ENCODE measurements around the gene STARD5.

Gene STARD5

DNA sequence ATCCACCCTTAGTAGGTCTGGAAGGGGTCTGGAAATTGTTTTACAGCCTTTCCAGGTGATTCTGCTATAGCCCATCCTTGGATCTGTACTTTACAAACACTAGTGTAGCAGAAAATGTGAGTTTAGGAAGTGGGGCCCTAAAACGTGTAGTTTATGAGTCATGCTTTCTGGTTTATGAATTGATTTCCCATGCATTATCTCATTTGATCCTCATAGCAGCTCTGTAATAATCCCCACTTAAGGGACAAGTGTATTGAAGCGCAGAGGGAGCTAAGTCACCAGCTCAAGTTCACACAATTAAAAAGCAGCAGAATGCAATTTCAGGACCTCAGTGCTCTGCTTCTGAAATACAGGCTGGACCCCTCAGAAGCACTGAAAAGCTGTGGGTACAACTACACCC, 22.7 kb upstream of the STARD5 start:
- Histone ChIP-seq H2AFZ (ENCODE audit: low read depth, low read length) (no peak overlapping the region), H4K91ac (ENCODE audit: low read length) (no peak overlapping the region), H3K4me3 (ENCODE audit: insufficient read depth in 1 of 2, low read depth in 1 of 2, low read length in 2 of 2) (no peak overlapping the region), H3K27me3 (ENCODE audit: control insufficient read depth in 1 of 2, insufficient read depth in 1 of 2, low read length in 2 of 2) (peaks cover 20 to 64% of the 10 kb centered on the region in 2 experiments), H2BK120ac (ENCODE audit: low read depth, low read length) (no peak overlapping the region), H2AK5ac (ENCODE audit: low read length, severe bottlenecking) (no peak overlapping the region), H3K27ac (ENCODE audit: low read length, poor library complexity, severe bottlenecking) (no peak overlapping the region), H2BK5ac (ENCODE audit: low read depth, low read length, poor library complexity, severe bottlenecking) (no peak overlapping the region), H3K18ac (ENCODE audit: low read depth in 1 of 2, low read length in 2 of 2) (no peak overlapping the region), H3K23ac (ENCODE audit: low read length in 2 of 2) (no peak overlapping the region), H3K4me2 (ENCODE audit: low read length, poor library complexity, severe bottlenecking) (no peak overlapping the region), H3K9me3 (ENCODE audit: control insufficient read depth, low read length) (no peaks in the 10 kb centered on the region), H3K9ac (ENCODE audit: low read length) (no peak overlapping the region), H3K14ac (ENCODE audit: low read length in 2 of 2) (no peak overlapping the region), H3K36me3 (ENCODE audit: control insufficient read depth in 1 of 2, insufficient read depth in 2 of 2, low read depth in 1 of 2, low read length in 2 of 2) (no peaks in the 10 kb centered on the region), H2BK12ac (ENCODE audit: low read length in 2 of 2) (no peak overlapping the region), H3K4me1 (ENCODE audit: control insufficient read depth, insufficient read depth, low read depth, low read length) (no peaks in the 10 kb centered on the region), H3K79me1 (replicated peaks; ENCODE audit: low read length, poor library complexity, severe bottlenecking) (no peaks in the 10 kb centered on the region), H3K4ac (ENCODE audit: low read depth in 1 of 2, low read length in 2 of 2) (no peak overlapping the region), H2BK15ac (ENCODE audit: low read depth, poor library complexity, severe bottlenecking) (no peak overlapping the region), H4K8ac (ENCODE audit: low read length) (no peak overlapping the region)
- 72% methylated on average over 2 of the region's 2 CpGs for WGBS
- DNase-seq: no peak

DNA sequence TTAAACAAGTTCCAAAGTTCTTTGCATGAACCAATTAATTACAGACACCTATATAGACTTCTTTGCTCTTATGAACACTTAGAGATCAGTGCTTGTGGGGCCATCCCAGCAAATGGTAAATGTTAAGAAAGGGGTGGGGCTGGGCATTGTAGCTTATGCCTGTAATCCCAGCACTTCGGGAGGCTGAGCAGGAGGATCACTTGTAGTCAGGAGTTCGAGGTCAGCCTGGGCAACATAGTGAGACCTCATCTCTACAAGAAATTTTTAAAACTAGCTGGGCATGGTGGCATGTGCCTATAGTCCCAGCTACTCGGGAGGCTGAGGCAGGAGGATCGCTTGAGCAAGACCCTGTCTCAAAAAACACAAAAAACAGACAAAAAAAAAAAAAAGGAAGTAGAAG, 19.4 kb upstream of the STARD5 start:
- H4K91ac ChIP-seq (ENCODE audit: low read length): no peak overlapping the region

DNA sequence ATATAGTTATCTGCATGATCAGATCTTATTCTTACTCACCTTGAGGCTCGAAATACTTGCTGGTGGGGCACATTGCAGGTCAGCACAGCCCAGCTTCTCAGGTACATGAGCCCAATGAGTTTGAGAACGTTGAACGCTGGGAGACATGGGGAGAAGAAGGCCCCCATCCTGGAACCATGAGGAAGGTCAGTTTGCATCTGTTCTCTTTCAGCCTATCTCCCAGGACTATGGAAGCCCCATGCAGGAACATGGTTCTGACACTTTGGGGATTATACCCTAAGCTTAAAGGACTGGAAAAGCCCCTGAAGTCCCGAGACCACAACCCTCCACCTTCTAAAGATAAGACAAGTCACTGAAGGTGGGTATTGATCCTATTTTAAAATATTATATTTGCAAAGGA, 17.4 kb upstream of the STARD5 start:
- H3K4me1 ChIP-seq (ENCODE audit: control insufficient read depth, insufficient read depth, low read depth, low read length): peaks cover 3% of the 10 kb centered on the region
- H3K18ac ChIP-seq (ENCODE audit: low read depth in 1 of 2, low read length in 2 of 2): no peak overlapping the region
- no peaks in the 10 kb centered on the region for H3K36me3 ChIP-seq (ENCODE audit: control insufficient read depth in 1 of 2, insufficient read depth in 2 of 2, low read depth in 1 of 2, low read length in 2 of 2)
- H2BK120ac ChIP-seq (ENCODE audit: low read depth, low read length): no peak overlapping the region
- no peak overlapping the region for H2BK12ac ChIP-seq (ENCODE audit: low read length in 2 of 2)
- DNase-seq: no peak
- H3K4me3 ChIP-seq (ENCODE audit: insufficient read depth in 1 of 2, low read depth in 1 of 2, low read length in 2 of 2): no peak overlapping the region
- no peak overlapping the region for H3K4ac ChIP-seq (ENCODE audit: low read depth in 1 of 2, low read length in 2 of 2)
- H2AK5ac ChIP-seq (ENCODE audit: low read length, severe bottlenecking): no peak overlapping the region
- no peak overlapping the region for H3K27ac ChIP-seq (ENCODE audit: low read length, poor library complexity, severe bottlenecking)
- H3K27me3 ChIP-seq (ENCODE audit: control insufficient read depth in 1 of 2, insufficient read depth in 1 of 2, low read length in 2 of 2): peaks cover 18 to 52% of the 10 kb centered on the region in 2 experiments
- H3K9me3 ChIP-seq (ENCODE audit: control insufficient read depth, low read length): no peaks in the 10 kb centered on the region
- no peak overlapping the region for H2AFZ ChIP-seq (ENCODE audit: low read depth, low read length)
- H4K91ac ChIP-seq (ENCODE audit: low read length): no peak overlapping the region
- H2BK15ac ChIP-seq (ENCODE audit: low read depth, poor library complexity, severe bottlenecking): no peak overlapping the region
- H2BK5ac ChIP-seq (ENCODE audit: low read depth, low read length, poor library complexity, severe bottlenecking): no peak overlapping the region
- no peak overlapping the region for H3K23ac ChIP-seq (ENCODE audit: low read length in 2 of 2)
- no peak overlapping the region for H3K4me2 ChIP-seq (ENCODE audit: low read length, poor library complexity, severe bottlenecking)
- H4K8ac ChIP-seq (ENCODE audit: low read length): no peak overlapping the region
- H3K14ac ChIP-seq (ENCODE audit: low read length in 2 of 2): no peak overlapping the region
- 77% methylated on average over 3 of the region's 4 CpGs for WGBS
- H3K79me1 ChIP-seq (replicated peaks; ENCODE audit: low read length, poor library complexity, severe bottlenecking): no peaks in the 10 kb centered on the region
- no peak overlapping the region for H3K9ac ChIP-seq (ENCODE audit: low read length)

More for the DNA sequence above, 19.4 kb upstream of the STARD5 start:
- Histone ChIP-seq H2BK15ac (ENCODE audit: low read depth, poor library complexity, severe bottlenecking) (no peak overlapping the region), H3K23ac (ENCODE audit: low read length in 2 of 2) (no peak overlapping the region), H3K4ac (ENCODE audit: low read depth in 1 of 2, low read length in 2 of 2) (no peak overlapping the region), H2AFZ (ENCODE audit: low read depth, low read length) (no peak overlapping the region), H4K8ac (ENCODE audit: low read length) (no peak overlapping the region), H3K36me3 (ENCODE audit: control insufficient read depth in 1 of 2, insufficient read depth in 2 of 2, low read depth in 1 of 2, low read length in 2 of 2) (no peaks in the 10 kb centered on the region), H3K9ac (ENCODE audit: low read length) (no peak overlapping the region), H3K9me3 (ENCODE audit: control insufficient read depth, low read length) (no peaks in the 10 kb centered on the region), H2BK12ac (ENCODE audit: low read length in 2 of 2) (no peak overlapping the region), H2BK120ac (ENCODE audit: low read depth, low read length) (no peak overlapping the region), H3K14ac (ENCODE audit: low read length in 2 of 2) (no peak overlapping the region), H3K4me3 (ENCODE audit: insufficient read depth in 1 of 2, low read depth in 1 of 2, low read length in 2 of 2) (no peak overlapping the region), H3K27me3 (ENCODE audit: control insufficient read depth in 1 of 2, insufficient read depth in 1 of 2, low read length in 2 of 2) (peaks cover 26 to 72% of the 10 kb centered on the region in 2 experiments), H2AK5ac (ENCODE audit: low read length, severe bottlenecking) (no peak overlapping the region), H3K18ac (ENCODE audit: low read depth in 1 of 2, low read length in 2 of 2) (no peak overlapping the region), H3K4me2 (ENCODE audit: low read length, poor library complexity, severe bottlenecking) (no peak overlapping the region), H3K27ac (ENCODE audit: low read length, poor library complexity, severe bottlenecking) (no peak overlapping the region), H2BK5ac (ENCODE audit: low read depth, low read length, poor library complexity, severe bottlenecking) (no peak overlapping the region), H3K79me1 (replicated peaks; ENCODE audit: low read length, poor library complexity, severe bottlenecking) (no peaks in the 10 kb centered on the region), H3K4me1 (ENCODE audit: control insufficient read depth, insufficient read depth, low read depth, low read length) (peaks cover 2% of the 10 kb centered on the region)
- 81% methylated on average over 4 of the region's 4 CpGs for WGBS
- DNase-seq: no peak

DNA sequence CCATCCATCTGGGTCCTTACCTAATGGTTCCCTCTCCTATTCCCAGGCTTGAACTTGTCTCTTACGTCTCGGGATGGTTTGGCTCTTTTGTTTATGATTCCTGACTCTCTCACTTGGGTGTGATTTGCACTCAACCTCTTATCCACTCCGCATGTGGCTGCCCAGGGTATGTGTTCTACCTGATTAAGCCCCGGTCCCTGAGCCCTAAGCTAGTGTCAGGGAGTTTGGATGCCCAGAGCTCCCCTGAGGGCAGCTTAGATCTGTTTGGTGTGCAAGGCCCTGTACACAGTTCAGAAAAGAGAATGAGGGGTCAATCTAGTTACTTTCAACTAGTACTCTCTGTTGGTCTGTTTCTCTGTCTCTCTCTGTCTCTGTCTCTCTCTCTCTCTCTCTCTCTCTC, 15.9 kb upstream of the STARD5 start:
- H2BK5ac ChIP-seq (ENCODE audit: low read depth, low read length, poor library complexity, severe bottlenecking): no peak overlapping the region
- H4K91ac ChIP-seq (ENCODE audit: low read length): no peak overlapping the region
- H3K4ac ChIP-seq (ENCODE audit: low read depth in 1 of 2, low read length in 2 of 2): no peak overlapping the region
- H3K18ac ChIP-seq (ENCODE audit: low read depth in 1 of 2, low read length in 2 of 2): no peak overlapping the region
- no peak overlapping the region for H2BK120ac ChIP-seq (ENCODE audit: low read depth, low read length)
- H3K9me3 ChIP-seq (ENCODE audit: control insufficient read depth, low read length): no peaks in the 10 kb centered on the region
- no peak overlapping the region for H2BK12ac ChIP-seq (ENCODE audit: low read length in 2 of 2)
- H2AFZ ChIP-seq (ENCODE audit: low read depth, low read length): no peak overlapping the region
- no peak overlapping the region for H4K8ac ChIP-seq (ENCODE audit: low read length)
- no peak overlapping the region for H3K23ac ChIP-seq (ENCODE audit: low read length in 2 of 2)
- peak overlapping the region; percentile 95 for H2AK5ac ChIP-seq (ENCODE audit: low read length, severe bottlenecking)
- H3K4me2 ChIP-seq (ENCODE audit: low read length, poor library complexity, severe bottlenecking): peak overlapping the region; percentile 16
- no peak overlapping the region for H3K14ac ChIP-seq (ENCODE audit: low read length in 2 of 2)
- H3K4me3 ChIP-seq (ENCODE audit: insufficient read depth in 1 of 2, low read depth in 1 of 2, low read length in 2 of 2): no peak overlapping the region
- no peak for DNase-seq
- H3K79me1 ChIP-seq (replicated peaks; ENCODE audit: low read length, poor library complexity, severe bottlenecking): no peaks in the 10 kb centered on the region
- H3K4me1 ChIP-seq (ENCODE audit: control insufficient read depth, insufficient read depth, low read depth, low read length): peaks cover 3% of the 10 kb centered on the region
- H2BK15ac ChIP-seq (ENCODE audit: low read depth, poor library complexity, severe bottlenecking): no peak overlapping the region
- peaks cover 13 to 43% of the 10 kb centered on the region in 2 experiments for H3K27me3 ChIP-seq (ENCODE audit: control insufficient read depth in 1 of 2, insufficient read depth in 1 of 2, low read length in 2 of 2)
- H3K9ac ChIP-seq (ENCODE audit: low read length): no peak overlapping the region
- 94% methylated on average over 3 of the region's 4 CpGs for WGBS
- no peak overlapping the region for H3K27ac ChIP-seq (ENCODE audit: low read length, poor library complexity, severe bottlenecking)
- no peaks in the 10 kb centered on the region for H3K36me3 ChIP-seq (ENCODE audit: control insufficient read depth in 1 of 2, insufficient read depth in 2 of 2, low read depth in 1 of 2, low read length in 2 of 2)
